ENCODE results near the gene LYRM4.

Gene LYRM4

GRCh38 chr6:5257400-5257799, 3.4 kb downstream of the LYRM4 start:
- in situ Hi-C loops (cut with HindIII; ENCODE audit: low pct_ligation_motif_present, low sequenced_read_pairs): no loop called here
- no peak for DNase-seq
- TF ChIP-seq CTCF (IDR thresholded peaks at IDR 0.05; ENCODE audit: low read depth, low read length, missing control alignments): no peak

GRCh38 chr6:5256952-5257351, 3.8 kb downstream of the LYRM4 start:
- H3K27me3 ChIP-seq (replicated peaks): no peaks in the 10 kb centered on the region
- no peak for TF ChIP-seq CTCF (IDR thresholded peaks at IDR 0.05; ENCODE audit: low read depth, low read length, missing control alignments)

More at GRCh38 chr6:5257400-5257799, 3.4 kb downstream of the LYRM4 start:
- no peak overlapping the region for H3K27ac ChIP-seq
- no peaks in the 10 kb centered on the region for H3K36me3 ChIP-seq (replicated peaks)
- H3K4me3 ChIP-seq (ENCODE audit: low read depth, low read length): no peak overlapping the region
- no peaks in the 10 kb centered on the region for H3K27me3 ChIP-seq (replicated peaks)

GRCh38 chr6:5250911-5251310, 9.8 kb downstream of the LYRM4 start:
- Histone ChIP-seq H3K27me3 (replicated peaks) (no peaks in the 10 kb centered on the region), H3K4me3 (ENCODE audit: low read depth, low read length) (no peak overlapping the region), H3K27ac (no peak overlapping the region), H3K36me3 (replicated peaks) (no peaks in the 10 kb centered on the region)
- DNase-seq: no peak
- in situ Hi-C loops (cut with HindIII; ENCODE audit: low pct_ligation_motif_present, low sequenced_read_pairs): no loop called here
- TF ChIP-seq CTCF (IDR thresholded peaks at IDR 0.05; ENCODE audit: low read depth, low read length, missing control alignments): no peak

More at GRCh38 chr6:5256952-5257351, 3.8 kb downstream of the LYRM4 start:
- in situ Hi-C loops (cut with HindIII; ENCODE audit: low pct_ligation_motif_present, low sequenced_read_pairs): no loop called here
- Histone ChIP-seq H3K4me3 (ENCODE audit: low read depth, low read length) (no peak overlapping the region), H3K27ac (no peak overlapping the region), H3K36me3 (replicated peaks) (no peaks in the 10 kb centered on the region)
- DNase-seq: no peak

- TF ChIP-seq CTCF (IDR thresholded peaks at IDR 0.05; ENCODE audit: low read depth, low read length, missing control alignments): no peak
- in situ Hi-C loops (cut with HindIII; ENCODE audit: low pct_ligation_motif_present, low sequenced_read_pairs): no loop called here
- H3K27ac ChIP-seq: no peak overlapping the region
Measured at GRCh38 chr6:5250451-5250850, 10.3 kb downstream of the LYRM4 start.

GRCh38 chr6:5249451-5250122, 11.2 kb downstream of the LYRM4 start:
- Histone ChIP-seq H3K4me3 (ENCODE audit: low read depth, low read length) (no peak overlapping the region), H3K36me3 (replicated peaks) (no peaks in the 10 kb centered on the region), H3K27ac (no peak overlapping the region), H3K27me3 (replicated peaks) (no peaks in the 10 kb centered on the region)
- no peak for DNase-seq
- no peak for TF ChIP-seq CTCF (IDR thresholded peaks at IDR 0.05; ENCODE audit: low read depth, low read length, missing control alignments)
- in situ Hi-C loops (cut with HindIII; ENCODE audit: low pct_ligation_motif_present, low sequenced_read_pairs): no loop called here

More at GRCh38 chr6:5250451-5250850, 10.3 kb downstream of the LYRM4 start:
- no peak for DNase-seq
- no peaks in the 10 kb centered on the region for H3K27me3 ChIP-seq (replicated peaks)
- H3K4me3 ChIP-seq (ENCODE audit: low read depth, low read length): no peak overlapping the region
- no peaks in the 10 kb centered on the region for H3K36me3 ChIP-seq (replicated peaks)
